Activated T-cell treated with anti-CD3 and anti-CD28 coated beads for 24 hours (primary cell): Measurements from ENCODE around the gene MTMR12.

Experiments used
- DNase-seq: peaks from one replicate; pipeline ENCODE4 v3.0.0-alpha.2; 2020; ENCODE audit warnings: low read depth

MTMR12 gene

GRCh38 chr5:32190095-32190494, 122.6 kb downstream of the MTMR12 start:
- DNase-seq = no peak

- no peak for DNase-seq
Measured at GRCh38 chr5:32187675-32188074, 125.1 kb downstream of the MTMR12 start.

- DNase-seq = no peak
Measured at GRCh38 chr5:32182463-32183063, 130.2 kb downstream of the MTMR12 start.
